H9 (cell line): Measurements from ENCODE around the gene OCLN. TPM values are rescaled to one million over a fixed set of nuclear protein-coding genes. Genes with fewer than 3 reads are reported as not detected.

ENCODE experiments used
- DNase-seq: peaks from one replicate; pipeline ENCODE4 v3.0.0-alpha.2; 2017
- H2AFZ ChIP-seq: one replicate; pipeline ENCODE4 v1.6.1; 2013; ENCODE audit warnings: mild to moderate bottlenecking, low read length, control low read depth, moderate library complexity
- H2AK5ac ChIP-seq: 2 replicates; pipeline ENCODE4 v1.6.1; 2013; ENCODE audit warnings: low read length, control low read depth, mixed read lengths; ENCODE audit not compliant: insufficient read length
- H2BK120ac ChIP-seq: one replicate; pipeline ENCODE4 v1.6.1; 2013; ENCODE audit warnings: low read depth, mild to moderate bottlenecking, low read length, control low read depth, inconsistent platforms; ENCODE audit not compliant: poor library complexity, severe bottlenecking
- H2BK12ac ChIP-seq: 2 replicates; pipeline ENCODE4 v1.6.1; 2013; ENCODE audit warnings: low read length, control low read depth, mixed read lengths, low read depth; ENCODE audit not compliant: insufficient read length
- H2BK15ac ChIP-seq: 2 replicates; pipeline ENCODE4 v1.6.1; 2013; ENCODE audit warnings: low read depth, low read length, control low read depth
- H2BK20ac ChIP-seq: one replicate; pipeline ENCODE4 v1.6.1; 2013; ENCODE audit warnings: low read depth, mild to moderate bottlenecking, low read length, control low read depth, inconsistent platforms; ENCODE audit not compliant: poor library complexity, severe bottlenecking
- H2BK5ac ChIP-seq: 2 replicates; pipeline ENCODE4 v1.6.1; 2013; ENCODE audit warnings: low read length, control low read depth, mixed read lengths; ENCODE audit not compliant: insufficient read length
- H3K14ac ChIP-seq: 2 replicates; pipeline ENCODE4 v1.6.1; 2013; ENCODE audit warnings: low read length, control low read depth; ENCODE audit not compliant: insufficient read depth
- H3K18ac ChIP-seq: 2 replicates; pipeline ENCODE4 v1.6.1; 2013; ENCODE audit warnings: low read depth, mild to moderate bottlenecking, mixed read lengths, low read length, control low read depth; ENCODE audit not compliant: insufficient read length
- H3K23ac ChIP-seq: 2 replicates; pipeline ENCODE4 v1.6.1; 2013; ENCODE audit warnings: low read length, control low read depth, mixed read lengths, low read depth; ENCODE audit not compliant: insufficient read length
- H3K23me2 ChIP-seq: 2 replicates; pipeline ENCODE4 v1.6.1; 2013; ENCODE audit warnings: low read depth, mild to moderate bottlenecking, mixed read lengths, low read length, control low read depth; ENCODE audit not compliant: insufficient read length, poor library complexity, severe bottlenecking
- H3K27ac ChIP-seq: 2 replicates; pipeline ENCODE4 v1.5.1; 2013; ENCODE audit warnings: low read length, control low read depth, mixed read lengths, low read depth; ENCODE audit not compliant: insufficient read length
- H3K27me3 ChIP-seq: 2 replicates; pipeline ENCODE4 v1.6.1; 2013; ENCODE audit warnings: low read length, control low read depth, inconsistent platforms; ENCODE audit not compliant: insufficient read depth
- H3K4ac ChIP-seq: 2 replicates; pipeline ENCODE4 v1.6.1; 2013; ENCODE audit warnings: low read depth, mild to moderate bottlenecking, control low read depth, inconsistent platforms, low read length, moderate library complexity
- H3K4me1 ChIP-seq: 2 replicates; pipeline ENCODE4 v1.6.1; 2013; ENCODE audit warnings: low read length, control low read depth, inconsistent platforms; ENCODE audit not compliant: insufficient read depth
- H3K4me2 ChIP-seq: 2 replicates; pipeline ENCODE4 v1.6.1; 2013; ENCODE audit warnings: low read length, control low read depth, mixed read lengths; ENCODE audit not compliant: insufficient read length, insufficient read depth
- H3K56ac ChIP-seq: 2 replicates; pipeline ENCODE4 v1.6.1; 2013; ENCODE audit warnings: low read depth, mild to moderate bottlenecking, mixed read lengths, low read length, control low read depth; ENCODE audit not compliant: insufficient read length
- H3K79me1 ChIP-seq: 2 replicates; pipeline ENCODE4 v1.6.1; 2013; ENCODE audit warnings: low read depth, mild to moderate bottlenecking, moderate library complexity, low read length, control low read depth, inconsistent platforms; ENCODE audit not compliant: insufficient read depth, poor library complexity, severe bottlenecking
- H3K79me2 ChIP-seq: 2 replicates; pipeline ENCODE4 v1.6.1; 2013; ENCODE audit warnings: low read length, control low read depth, inconsistent platforms; ENCODE audit not compliant: insufficient read depth
- H3K9ac ChIP-seq: 2 replicates; pipeline ENCODE4 v1.6.1; 2013; ENCODE audit warnings: low read length, control low read depth, mixed read lengths; ENCODE audit not compliant: insufficient read length; ENCODE audit errors: extremely low read depth
- H3K9me3 ChIP-seq: one replicate; pipeline ENCODE4 v1.6.1; 2013; ENCODE audit warnings: low read depth, low read length, inconsistent platforms; ENCODE audit not compliant: control insufficient read depth
- H3T11ph ChIP-seq: one replicate; pipeline ENCODE4 v1.6.1; 2013; ENCODE audit warnings: mild to moderate bottlenecking, low read length, control low read depth, inconsistent platforms
- H4K20me1 ChIP-seq: one replicate; pipeline ENCODE4 v1.6.1; 2013; ENCODE audit not compliant: control insufficient read depth, insufficient read length, insufficient read depth
- H4K5ac ChIP-seq: 2 replicates; pipeline ENCODE4 v1.6.1; 2013; ENCODE audit warnings: low read depth, mild to moderate bottlenecking, mixed read lengths, low read length, control low read depth; ENCODE audit not compliant: insufficient read length
- H4K8ac ChIP-seq: replicated peaks from 2 replicates; pipeline ENCODE4 v1.6.1; 2013; ENCODE audit warnings: low read length, control low read depth, mixed read lengths, low read depth; ENCODE audit not compliant: insufficient read length
- H4K91ac ChIP-seq: 2 replicates; pipeline ENCODE4 v1.6.1; 2013; ENCODE audit warnings: low read depth, mild to moderate bottlenecking, moderate library complexity, mixed read lengths, low read length, control low read depth; ENCODE audit not compliant: insufficient read length
- H3K27ac Mint-ChIP-seq, 3 experiments: 2 replicates in 2 of 3; 3 replicates in 1 of 3; pipeline ENCODE4 v1.8.0; 2020 to 2021; ENCODE audit warnings: mixed read lengths in 3 of 3, mild to moderate bottlenecking in 1 of 3, moderate library complexity in 1 of 3
- H3K27me3 Mint-ChIP-seq: 2 replicates; pipeline ENCODE4 v1.8.0; 2021; ENCODE audit warnings: low read depth, mild to moderate bottlenecking, moderate library complexity, mixed read lengths
- H3K36me3 Mint-ChIP-seq, 3 experiments: 2 replicates in 2 of 3; 3 replicates in 1 of 3; pipeline ENCODE4 v1.8.0; 2020 to 2021; ENCODE audit warnings: low read depth in 3 of 3, mixed read lengths in 3 of 3; ENCODE audit not compliant: insufficient read depth in 1 of 3
- H3K4me1 Mint-ChIP-seq, 2 experiments: 2 replicates each; pipeline ENCODE4 v1.8.0; 2020; ENCODE audit warnings: mixed read lengths in 2 of 2
- H3K4me3 Mint-ChIP-seq, 2 experiments: 2 replicates in 1 of 2; 3 replicates in 1 of 2; pipeline ENCODE4 v1.8.0; 2020 to 2021; ENCODE audit warnings: mild to moderate bottlenecking in 2 of 2, mixed read lengths in 2 of 2, moderate library complexity in 1 of 2
- H3K9me3 Mint-ChIP-seq, 2 experiments: 2 replicates in 1 of 2; 3 replicates in 1 of 2; pipeline ENCODE4 v1.8.0; 2020; ENCODE audit warnings: mild to moderate bottlenecking in 2 of 2, mixed read lengths in 2 of 2, moderate library complexity in 1 of 2
- WGBS: extraction: QIAGEN DNeasy Blood & Tissue Kit; methylation state at CpG from one replicate; pipeline ENCODE4 v1.1.7; 2013; ENCODE audit warnings: missing lambda C conversion rate, low lambda C conversion rate, mixed read lengths; ENCODE audit not compliant: insufficient read length; ENCODE audit errors: extremely low coverage; 5-methylcytosine and 5-hydroxymethylcytosine counted together
- total RNA-seq: library from RNA; stranded (reverse); gene quantifications from 2 replicates; pipeline ENCODE4 v1.2.1, GENCODE V29; 2021
- TF ChIP-seq, protein P1 (sequence below): fragments of 200-600 bp; sonication (generic); conservative IDR thresholded peaks from 3 replicates; pipeline ENCODE4 v1.8.0; 2021; ENCODE audit warnings: antibody characterized with exemption, mild to moderate bottlenecking

OCLN gene
- total RNA-seq, 1 experiment from 2014 or later, result 109 TPM

DNA sequence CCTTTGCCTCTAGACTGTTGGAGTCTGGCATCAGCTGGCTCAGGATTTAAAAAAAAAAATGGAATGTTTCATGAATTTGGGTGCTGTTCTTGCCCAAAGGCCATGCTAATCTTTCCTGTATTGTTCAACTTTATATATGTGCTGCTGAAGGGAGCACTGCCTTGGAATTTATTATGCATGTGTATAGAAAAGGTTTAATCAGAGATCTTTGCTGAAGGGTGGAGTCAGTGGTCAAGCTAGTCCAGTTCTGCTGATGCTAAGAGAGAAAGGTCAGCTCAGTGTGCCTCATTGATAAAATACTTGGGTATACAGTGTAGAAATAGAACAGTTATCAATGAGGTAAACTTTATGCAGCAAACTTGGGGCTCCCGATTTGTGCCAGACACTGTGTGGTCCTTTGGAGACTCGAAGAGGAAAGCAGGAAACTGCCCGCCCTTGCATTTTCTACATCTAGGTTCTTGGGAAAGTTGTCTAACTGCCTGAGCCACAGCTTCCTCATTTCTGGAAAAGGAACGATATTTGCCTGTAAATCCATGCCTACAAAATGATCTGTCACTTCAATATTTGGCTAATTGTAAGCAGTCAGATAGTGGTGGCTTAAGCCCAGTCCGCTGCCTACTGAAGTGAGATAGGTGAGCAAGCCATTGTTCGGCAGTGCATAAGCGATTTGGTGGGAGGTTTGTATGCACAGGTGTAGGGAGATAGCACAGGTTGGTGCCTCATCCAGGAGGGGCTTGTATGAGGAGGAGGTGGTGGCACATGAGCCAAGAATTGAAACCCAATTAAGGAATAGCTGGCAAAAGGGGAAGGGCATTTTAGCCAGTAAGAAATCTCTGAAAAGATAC lies 38.2 kb downstream of the OCLN start:
- H3K27ac ChIP-seq, result no peak overlapping the region
- H2BK120ac ChIP-seq, result no peak overlapping the region
- H2BK5ac ChIP-seq, result no peak overlapping the region
- no peaks in the 10 kb centered on the region for H3K23me2 ChIP-seq
- no CpG with 5 or more reads among the region's 7 CpGs for WGBS
- Mint-ChIP-seq H3K9me3 (no peaks in the 10 kb centered on the region), H3K4me1 (peaks cover 29 to 32% of the 10 kb centered on the region in 2 experiments), H3K27me3 (no peaks in the 10 kb centered on the region), H3K4me3 (no peak overlapping the region), H3K36me3 (peaks cover 9 to 25% (median 12%) of the 10 kb centered on the region in 3 experiments; a peak in 6 of 7 replicates), H3K27ac (peak overlapping the region; percentile 21 to 51 (median 22); a peak in 4 of 7 replicates)
- H3K18ac ChIP-seq, result no peak overlapping the region
- H4K5ac ChIP-seq, result no peak overlapping the region
- H3K79me2 ChIP-seq, result no peaks in the 10 kb centered on the region
- H4K91ac ChIP-seq, result no peak overlapping the region
- H2BK15ac ChIP-seq, result no peak overlapping the region
- no peak overlapping the region for H4K8ac ChIP-seq
- no peak overlapping the region for H2AK5ac ChIP-seq
- no peak for DNase-seq
- no peaks in the 10 kb centered on the region for H3K79me1 ChIP-seq
- H2BK12ac ChIP-seq, result no peak overlapping the region
- no peak overlapping the region for H2BK20ac ChIP-seq
- H3K56ac ChIP-seq, result no peak overlapping the region
- H3K9me3 ChIP-seq, result no peaks in the 10 kb centered on the region
- no peak overlapping the region for H3K23ac ChIP-seq
- no peaks in the 10 kb centered on the region for H3K27me3 ChIP-seq
- H3K4me1 ChIP-seq, result peaks cover 3% of the 10 kb centered on the region; the same call in 1 of the 2 replicates
- H3K4ac ChIP-seq, result no peak overlapping the region
- no peak overlapping the region for H3K9ac ChIP-seq
- no peak overlapping the region for H3K4me2 ChIP-seq
- no peaks in the 10 kb centered on the region for H4K20me1 ChIP-seq
- no peak overlapping the region for H3K14ac ChIP-seq
- H2AFZ ChIP-seq, result no peak overlapping the region
- no peak overlapping the region for H3T11ph ChIP-seq
- TF ChIP-seq, protein P1, sequence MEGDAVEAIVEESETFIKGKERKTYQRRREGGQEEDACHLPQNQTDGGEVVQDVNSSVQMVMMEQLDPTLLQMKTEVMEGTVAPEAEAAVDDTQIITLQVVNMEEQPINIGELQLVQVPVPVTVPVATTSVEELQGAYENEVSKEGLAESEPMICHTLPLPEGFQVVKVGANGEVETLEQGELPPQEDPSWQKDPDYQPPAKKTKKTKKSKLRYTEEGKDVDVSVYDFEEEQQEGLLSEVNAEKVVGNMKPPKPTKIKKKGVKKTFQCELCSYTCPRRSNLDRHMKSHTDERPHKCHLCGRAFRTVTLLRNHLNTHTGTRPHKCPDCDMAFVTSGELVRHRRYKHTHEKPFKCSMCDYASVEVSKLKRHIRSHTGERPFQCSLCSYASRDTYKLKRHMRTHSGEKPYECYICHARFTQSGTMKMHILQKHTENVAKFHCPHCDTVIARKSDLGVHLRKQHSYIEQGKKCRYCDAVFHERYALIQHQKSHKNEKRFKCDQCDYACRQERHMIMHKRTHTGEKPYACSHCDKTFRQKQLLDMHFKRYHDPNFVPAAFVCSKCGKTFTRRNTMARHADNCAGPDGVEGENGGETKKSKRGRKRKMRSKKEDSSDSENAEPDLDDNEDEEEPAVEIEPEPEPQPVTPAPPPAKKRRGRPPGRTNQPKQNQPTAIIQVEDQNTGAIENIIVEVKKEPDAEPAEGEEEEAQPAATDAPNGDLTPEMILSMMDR, result no peak
